Adrenal gland (tissue), 12 donors: ENCODE data around the gene KRTAP10-2. TPM values are rescaled to one million over a fixed set of nuclear protein-coding genes. Genes with fewer than 3 reads are reported as not detected.

Experiments used
- DNase-seq, 7 donors: peaks; one replicate each; pipeline ENCODE4 v3.0.0-alpha.2; 2019 to 2020
- H3K27ac ChIP-seq, 5 donors: fragments of 200-600 bp; sonication (generic) in 4 of 5; 1 replicate in 3 of 5; 2 replicates in 2 of 5; pipeline versions ENCODE4 v1.5.1 to v1.8.0; 2016 to 2020; ENCODE audit warnings: mild to moderate bottlenecking in 1 of 5
- H3K27me3 ChIP-seq: fragments of 200-600 bp; 2 replicates; pipeline ENCODE4 v1.8.0; 2021
- H3K36me3 ChIP-seq, 2 donors: fragments of 200-600 bp; replicated peaks in 1 of 2; 1 replicate in 1 of 2; 2 replicates in 1 of 2; pipeline versions ENCODE4 v1.5.1 to v1.8.0; 2018 to 2022
- H3K4me1 ChIP-seq, 2 donors: fragments of 200-600 bp; replicated peaks in 1 of 2; 1 replicate in 1 of 2; 2 replicates in 1 of 2; pipeline versions ENCODE4 v1.5.1 to v1.8.0; 2018 to 2021
- H3K4me3 ChIP-seq, 4 donors: fragments of 200-600 bp; sonication (generic) in 3 of 4; one replicate each; pipeline ENCODE4 v1.5.1; 2016 to 2018
- H3K9me3 ChIP-seq, 3 donors: fragments of 200-600 bp; sonication (generic) in 1 of 3; replicated peaks in 1 of 3; 1 replicate in 2 of 3; 2 replicates in 1 of 3; pipeline versions ENCODE4 v1.5.1 to v1.8.0; 2016 to 2021
- POLR2A ChIP-seq, 2 donors: fragments of 450-650 bp; IDR thresholded peaks; one replicate each; pipeline ENCODE4 v1.6.1; 2017; ENCODE audit warnings: antibody characterized with exemption in 2 of 2, mild to moderate bottlenecking in 2 of 2, moderate library complexity in 1 of 2
- WGBS, 4 donors: extraction: QIAGEN DNeasy Blood & Tissue Kit in 2 of 4; methylation state at CpG; one replicate each; pipeline versions ENCODE4 v1.1.5 to v1.1.7; 2013 to 2017; 5-methylcytosine and 5-hydroxymethylcytosine counted together
- intact Hi-C, 2 donors: fragments of 100-400 bp; cut with DNase I; formaldehyde crosslinking; loops; one replicate each; pipeline versions ENCODE4 v1.14.1 to v1.15.0; 2022 to 2023
- polyA plus RNA-seq, 3 donors: library from polyadenylated mRNA; stranded (reverse); fragments of 200-250 nt in 2 of 3; fragments of 350-450 nt in 1 of 3; fragmentation: Illumina TruSeq in 1 of 3; extraction: RNeasy Lipid Tissue Mini Kit (QIAGEN cat#74804) in 1 of 3; gene quantifications; one replicate each; pipeline ENCODE4 v1.2.3, GENCODE V29; 2013 to 2014
- total RNA-seq, 9 donors: library from RNA; depleted of rRNA in 4 of 9; stranded (reverse); fragments of >200 nt in 4 of 9; fragments of 120-200 nt in 1 of 9; fragmentation: NEBNext Ultra II Directional in 1 of 9; extraction: Animal tissue kit (Norgen Biotek cat#: 25700) in 1 of 9; gene quantifications; one replicate each; pipeline versions ENCODE4 v1.1.0 to v1.2.4, GENCODE V29; 2013 to 2023
- TF ChIP-seq, protein P1 (sequence below), 6 experiments: fragments of 450-650 bp in 4 of 6; fragments of 200-600 bp in 2 of 6; sonication (generic) in 1 of 6; IDR thresholded peaks; 1 replicate in 5 of 6; 2 replicates in 1 of 6; pipeline versions ENCODE4 v1.5.1 to v1.8.0; 2016 to 2021; ENCODE audit warnings: antibody characterized with exemption in 6 of 6, mild to moderate bottlenecking in 2 of 6, moderate library complexity in 1 of 6
- donor health status: healthy with polysubstance abuse.
- donor health status: Bipolar disorder and iron deficiency.
- donor health status: DM: yes; HTN: yes; CAD: no.
- donor health status: DM: no; HTN: no; CAD: no.
- donor health status: DM: no; HTN: no; CAD: no.
- donor health status: DM: yes; HTN: yes; CAD: no.

Gene KRTAP10-2
- total and polyA plus RNA-seq, 12 donors: not detected

GRCh38 chr21:44520326-44521300, 30.7 kb downstream of the KRTAP10-2 start:
- H3K36me3 ChIP-seq: no peaks in the 10 kb centered on the region
- no peak overlapping the region for H3K4me3 ChIP-seq
- intact Hi-C loops: no loop called here
- DNase-seq: peak in 1 of 7 donors; percentile 8
- H3K9me3 ChIP-seq: no peaks in the 10 kb centered on the region
- TF ChIP-seq, protein P1, sequence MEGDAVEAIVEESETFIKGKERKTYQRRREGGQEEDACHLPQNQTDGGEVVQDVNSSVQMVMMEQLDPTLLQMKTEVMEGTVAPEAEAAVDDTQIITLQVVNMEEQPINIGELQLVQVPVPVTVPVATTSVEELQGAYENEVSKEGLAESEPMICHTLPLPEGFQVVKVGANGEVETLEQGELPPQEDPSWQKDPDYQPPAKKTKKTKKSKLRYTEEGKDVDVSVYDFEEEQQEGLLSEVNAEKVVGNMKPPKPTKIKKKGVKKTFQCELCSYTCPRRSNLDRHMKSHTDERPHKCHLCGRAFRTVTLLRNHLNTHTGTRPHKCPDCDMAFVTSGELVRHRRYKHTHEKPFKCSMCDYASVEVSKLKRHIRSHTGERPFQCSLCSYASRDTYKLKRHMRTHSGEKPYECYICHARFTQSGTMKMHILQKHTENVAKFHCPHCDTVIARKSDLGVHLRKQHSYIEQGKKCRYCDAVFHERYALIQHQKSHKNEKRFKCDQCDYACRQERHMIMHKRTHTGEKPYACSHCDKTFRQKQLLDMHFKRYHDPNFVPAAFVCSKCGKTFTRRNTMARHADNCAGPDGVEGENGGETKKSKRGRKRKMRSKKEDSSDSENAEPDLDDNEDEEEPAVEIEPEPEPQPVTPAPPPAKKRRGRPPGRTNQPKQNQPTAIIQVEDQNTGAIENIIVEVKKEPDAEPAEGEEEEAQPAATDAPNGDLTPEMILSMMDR (IDR thresholded peaks at IDR 0.05): no peak
- TF ChIP-seq POLR2A (IDR thresholded peaks at IDR 0.05): no peak
- no peak overlapping the region for H3K27ac ChIP-seq
- WGBS, 4 donors: 81 to 86% (median 83%) methylated on average over 23 to 31 of the region's 31 CpGs
- H3K27me3 ChIP-seq: no peaks in the 10 kb centered on the region
- H3K4me1 ChIP-seq: no peaks in the 10 kb centered on the region

DNA sequence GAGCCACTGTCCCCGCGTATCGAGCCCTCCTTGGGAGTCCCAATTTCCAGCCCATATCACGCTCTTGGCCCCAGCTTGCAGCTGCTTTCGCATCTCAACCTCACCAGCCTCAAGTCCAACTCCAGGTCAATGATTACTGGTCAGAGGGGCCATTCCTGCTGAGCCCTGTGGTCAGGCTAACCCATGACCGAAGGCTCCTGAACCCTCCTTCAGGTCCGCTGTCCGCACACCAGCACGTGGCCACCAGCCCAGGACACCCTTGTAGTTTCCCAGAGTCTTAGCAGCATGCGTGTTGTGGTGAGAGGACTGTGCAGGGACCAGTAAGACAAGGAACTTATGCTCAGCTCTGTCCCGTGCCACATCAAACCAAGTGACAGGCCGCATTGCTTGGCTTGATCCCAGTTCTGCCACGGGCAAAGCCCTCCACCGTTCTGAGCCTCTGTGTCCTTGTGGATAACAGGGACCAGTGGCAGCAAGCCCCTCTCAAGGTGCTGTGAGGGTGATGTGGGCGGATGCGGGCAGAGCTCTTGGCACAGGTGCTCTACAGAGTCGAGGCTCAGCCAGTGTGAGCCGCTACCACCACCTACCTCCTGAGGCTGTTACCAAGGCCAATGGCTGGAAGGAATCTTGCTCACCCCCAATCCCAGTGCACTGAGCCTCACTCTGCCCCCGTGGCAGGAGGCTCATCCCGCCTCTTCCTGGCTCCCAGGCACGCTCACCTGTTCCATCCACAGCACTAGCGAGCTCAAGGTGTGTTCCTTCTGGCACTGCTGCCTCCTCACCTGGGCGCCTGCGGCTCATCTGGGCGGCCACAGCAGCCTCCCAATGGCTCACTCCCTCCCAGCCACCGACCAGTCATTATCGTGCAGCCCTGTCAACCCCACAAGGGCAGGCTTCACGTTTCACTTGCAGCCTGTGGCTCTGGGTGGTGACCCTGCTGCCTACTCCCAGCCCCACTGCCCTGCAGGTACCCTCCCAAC, 31.7 kb downstream of the KRTAP10-2 start:
- Histone ChIP-seq H3K27ac (no peak overlapping the region), H3K27me3 (no peaks in the 10 kb centered on the region), H3K9me3 (no peaks in the 10 kb centered on the region), H3K36me3 (no peaks in the 10 kb centered on the region), H3K4me3 (no peak overlapping the region), H3K4me1 (no peaks in the 10 kb centered on the region)
- 80 to 87% (median 85%) methylated on average over 16 to 28 of the region's 28 CpGs for WGBS, 4 donors
- intact Hi-C loops: no loop called here
- TF ChIP-seq, protein P1 (IDR thresholded peaks at IDR 0.05): no peak
- no peak for TF ChIP-seq POLR2A (IDR thresholded peaks at IDR 0.05)
- no peak for DNase-seq

- TF ChIP-seq, protein P1 (IDR thresholded peaks at IDR 0.05): no peak
- no peak for TF ChIP-seq POLR2A (IDR thresholded peaks at IDR 0.05)
- Histone ChIP-seq H3K4me3 (no peak overlapping the region), H3K36me3 (no peaks in the 10 kb centered on the region), H3K9me3 (no peaks in the 10 kb centered on the region), H3K4me1 (no peaks in the 10 kb centered on the region), H3K27ac (no peak overlapping the region), H3K27me3 (no peaks in the 10 kb centered on the region)
- no peak for DNase-seq
- intact Hi-C loops: no loop called here
- 59 to 74% (median 67%) methylated on average over 9 to 12 of the region's 12 CpGs for WGBS, 4 donors
Observed at GRCh38 chr21:44518686-44519085, 32.6 kb downstream of the KRTAP10-2 start.
